WTC11 (cell line): ENCODE measurements around the gene ADAMTS9. TPM values are rescaled to one million over a fixed set of nuclear protein-coding genes. Genes with fewer than 3 reads are reported as not detected.

Experiments used
- ATAC-seq: fragments of 200-7000 bp; cut with Tn5 transposase; 2 replicates; pipeline ENCODE4 v1.10.0; 2021; ENCODE audit warnings: mild to moderate bottlenecking, moderate library complexity
- CTCF ChIA-PET: fragments of 300-600 bp; sonication (Branson Sonifier 250); formaldehyde crosslinking; loops from one replicate; lab custom pipeline; 2021; ENCODE audit warnings: antibody characterized with exemption; lab: Charles Lee
- POLR2A ChIA-PET: fragments of 350-600 bp; sonication (Branson Sonifier 250); formaldehyde crosslinking; loops from one replicate; lab custom pipeline; 2021; ENCODE audit warnings: antibody characterized with exemption; lab: Charles Lee
- DNase-seq: peaks from one replicate; pipeline ENCODE4 v3.0.0; 2021; ENCODE audit warnings: low spot score
- H3K27ac Mint-ChIP-seq: 2 replicates; pipeline ENCODE4 v1.8.0; 2021; ENCODE audit warnings: mixed read lengths
- H3K27me3 Mint-ChIP-seq: 2 replicates; pipeline ENCODE4 v1.8.0; 2021; ENCODE audit warnings: low read depth, mild to moderate bottlenecking, moderate library complexity, mixed read lengths
- H3K36me3 Mint-ChIP-seq: 2 replicates; pipeline ENCODE4 v1.8.0; 2021; ENCODE audit warnings: mixed read lengths
- H3K4me1 Mint-ChIP-seq: 2 replicates; pipeline ENCODE4 v1.8.0; 2022; ENCODE audit warnings: mixed read lengths
- H3K4me3 Mint-ChIP-seq: 2 replicates; pipeline ENCODE4 v1.8.0; 2021; ENCODE audit warnings: mild to moderate bottlenecking, moderate library complexity, mixed read lengths
- H3K9me3 Mint-ChIP-seq: 2 replicates; pipeline ENCODE4 v1.8.0; 2021; ENCODE audit warnings: mixed read lengths
- AR ChIP-seq: fragments of 250-450 bp; sonication (Bioruptor Pico); IDR thresholded peaks from 2 replicates; pipeline ENCODE4 v1.9.0; 2021; ENCODE audit warnings: mild to moderate bottlenecking
- CDX4 ChIP-seq: fragments of 250-450 bp; sonication (Bioruptor Pico); IDR thresholded peaks from 2 replicates; pipeline ENCODE4 v1.9.0; 2021; ENCODE audit warnings: moderate library complexity, mild to moderate bottlenecking, inconsistent platforms, borderline replicate concordance
- ESRRA ChIP-seq: sonication (generic); formaldehyde crosslinking; IDR thresholded peaks from 2 replicates; pipeline ENCODE4 v1.8.1; 2022; ENCODE audit warnings: mild to moderate bottlenecking, missing genetic modification reagents, borderline replicate concordance
- FOXP4 ChIP-seq: sonication (generic); formaldehyde crosslinking; IDR thresholded peaks from 2 replicates; pipeline ENCODE4 v1.8.0; 2022; ENCODE audit warnings: mild to moderate bottlenecking, missing genetic modification reagents
- GRHL2 ChIP-seq: fragments of 250-450 bp; sonication (Bioruptor Pico); IDR thresholded peaks from 2 replicates; pipeline ENCODE4 v1.8.0; 2022; ENCODE audit warnings: mild to moderate bottlenecking, moderate library complexity; ENCODE audit not compliant: insufficient replicate concordance, severe bottlenecking
- GTF2I ChIP-seq: fragments of 250-450 bp; sonication (Bioruptor Pico); conservative IDR thresholded peaks from 2 replicates; pipeline ENCODE4 v1.4.0; 2021; ENCODE audit warnings: mild to moderate bottlenecking
- HMGA2 ChIP-seq: fragments of 250-450 bp; sonication (Bioruptor Pico); IDR thresholded peaks from 2 replicates; pipeline ENCODE4 v1.4.0; 2021; ENCODE audit warnings: mild to moderate bottlenecking, moderate library complexity
- JUN ChIP-seq: sonication (generic); formaldehyde crosslinking; IDR thresholded peaks from 2 replicates; pipeline ENCODE4 v1.8.0; 2023; ENCODE audit warnings: mild to moderate bottlenecking, missing genetic modification reagents
- MXD4 ChIP-seq: fragments of 250-450 bp; sonication (Bioruptor Pico); IDR thresholded peaks from 2 replicates; pipeline ENCODE4 v1.8.0; 2021; ENCODE audit warnings: mild to moderate bottlenecking, moderate library complexity, borderline replicate concordance
- NFYB ChIP-seq: sonication (generic); formaldehyde crosslinking; conservative IDR thresholded peaks from 2 replicates; pipeline ENCODE4 v1.8.0; 2022; ENCODE audit warnings: low read depth, missing genetic modification reagents
- NR2C2 ChIP-seq: sonication (generic); formaldehyde crosslinking; IDR thresholded peaks from 2 replicates; pipeline ENCODE4 v1.8.0; 2022; ENCODE audit warnings: mild to moderate bottlenecking, missing genetic modification reagents
- RELA ChIP-seq: sonication (generic); formaldehyde crosslinking; IDR thresholded peaks from 2 replicates; pipeline ENCODE4 v1.8.1; 2022; ENCODE audit warnings: missing genetic modification reagents, mild to moderate bottlenecking, borderline replicate concordance
- RORB ChIP-seq: fragments of 250-450 bp; sonication (Bioruptor Pico); IDR thresholded peaks from 2 replicates; pipeline ENCODE4 v1.9.0; 2021; ENCODE audit warnings: mild to moderate bottlenecking
- TP53 ChIP-seq: sonication (generic); formaldehyde crosslinking; IDR thresholded peaks from 2 replicates; pipeline ENCODE4 v1.8.1; 2023; ENCODE audit warnings: mild to moderate bottlenecking, missing genetic modification reagents
- ZNF121 ChIP-seq: sonication (generic); formaldehyde crosslinking; IDR thresholded peaks from 2 replicates; pipeline ENCODE4 v1.8.0; 2023; ENCODE audit warnings: missing genetic modification reagents
- ZNF232 ChIP-seq: sonication (generic); formaldehyde crosslinking; IDR thresholded peaks from 2 replicates; pipeline ENCODE4 v1.8.0; 2022; ENCODE audit warnings: mild to moderate bottlenecking, missing genetic modification reagents
- ZNF263 ChIP-seq: sonication (generic); formaldehyde crosslinking; IDR thresholded peaks from 2 replicates; pipeline ENCODE4 v1.8.1; 2022; ENCODE audit warnings: low read depth, mild to moderate bottlenecking, moderate library complexity, missing genetic modification reagents
- total RNA-seq: library from RNA; stranded (reverse); gene quantifications from 3 replicates; pipeline ENCODE4 v1.2.3, GENCODE V29; 2021
- TF ChIP-seq, protein P1 (sequence below): sonication (generic); formaldehyde crosslinking; IDR thresholded peaks from 2 replicates; pipeline ENCODE4 v1.8.1; 2023; ENCODE audit warnings: mild to moderate bottlenecking, missing genetic modification reagents
- TF ChIP-seq, protein P2 (sequence below): sonication (generic); formaldehyde crosslinking; IDR thresholded peaks from 2 replicates; pipeline ENCODE4 v1.8.1; 2022; ENCODE audit warnings: low read depth, mild to moderate bottlenecking, moderate library complexity, missing genetic modification reagents, borderline replicate concordance

Gene ADAMTS9
- total RNA-seq, 1 experiment from 2014 or later: 3.1 TPM

GRCh38 chr3:64496786-64497490 is 190.9 kb downstream of the ADAMTS9 start:
- POLR2A ChIA-PET: no interaction called here
- ATAC-seq: no peak
- no peak for DNase-seq
- Mint-ChIP-seq H3K4me3 (no peak overlapping the region), H3K4me1 (peaks cover 12% of the 10 kb centered on the region), H3K9me3 (no peaks in the 10 kb centered on the region), H3K27me3 (peaks cover 10% of the 10 kb centered on the region), H3K36me3 (no peaks in the 10 kb centered on the region), H3K27ac (no peak overlapping the region)
- TF ChIP-seq RORB (CRISPR knock-in tag) (no peak), NFYB (CRISPR knock-in tag) (no peak), ESRRA (CRISPR knock-in tag) (no peak), CDX4 (CRISPR knock-in tag) (no peak), GTF2I (CRISPR knock-in tag) (no peak), ZNF263 (no peak), JUN (CRISPR knock-in tag) (no peak), TP53 (CRISPR knock-in tag) (no peak), FOXP4 (CRISPR knock-in tag) (no peak)
- TF ChIP-seq, protein P1, sequence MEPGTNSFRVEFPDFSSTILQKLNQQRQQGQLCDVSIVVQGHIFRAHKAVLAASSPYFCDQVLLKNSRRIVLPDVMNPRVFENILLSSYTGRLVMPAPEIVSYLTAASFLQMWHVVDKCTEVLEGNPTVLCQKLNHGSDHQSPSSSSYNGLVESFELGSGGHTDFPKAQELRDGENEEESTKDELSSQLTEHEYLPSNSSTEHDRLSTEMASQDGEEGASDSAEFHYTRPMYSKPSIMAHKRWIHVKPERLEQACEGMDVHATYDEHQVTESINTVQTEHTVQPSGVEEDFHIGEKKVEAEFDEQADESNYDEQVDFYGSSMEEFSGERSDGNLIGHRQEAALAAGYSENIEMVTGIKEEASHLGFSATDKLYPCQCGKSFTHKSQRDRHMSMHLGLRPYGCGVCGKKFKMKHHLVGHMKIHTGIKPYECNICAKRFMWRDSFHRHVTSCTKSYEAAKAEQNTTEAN (CRISPR knock-in tag): no peak
- CTCF ChIA-PET: interaction anchor here (0.7 kb wide), 1 partner anchor 1418 kb away, joined by 5 read pairs; no protein-coding TSS in a partner anchor

DNA sequence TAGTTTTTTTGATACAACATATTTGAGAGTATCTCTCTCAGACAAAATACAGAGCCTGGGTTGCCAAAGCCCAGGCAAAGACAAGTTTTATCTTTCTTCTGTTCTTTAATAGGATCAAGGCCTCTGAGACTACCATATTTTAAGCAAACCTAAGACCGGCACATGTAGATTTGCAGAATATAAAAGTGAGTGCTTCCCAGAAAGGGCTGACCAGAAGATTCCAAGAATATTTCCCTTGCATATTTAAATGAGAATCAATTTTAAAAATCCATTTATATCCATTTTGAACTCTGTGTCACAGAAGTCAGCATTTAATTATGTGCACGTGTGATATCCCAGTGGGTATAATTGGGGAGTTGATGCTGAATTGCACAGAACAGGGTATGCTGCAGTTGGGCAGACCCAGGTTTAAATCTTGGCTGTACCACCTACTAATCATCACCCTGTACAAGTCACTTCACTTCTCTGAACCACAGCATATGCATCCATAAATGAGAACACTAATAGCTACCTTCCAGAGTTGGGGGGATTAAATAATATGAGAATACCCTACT is 191.9 kb downstream of the ADAMTS9 start:
- H3K4me3 Mint-ChIP-seq: no peak overlapping the region
- ATAC-seq: no peak
- TF ChIP-seq, protein P1 (CRISPR knock-in tag): no peak
- H3K27me3 Mint-ChIP-seq: peaks cover 11% of the 10 kb centered on the region
- H3K9me3 Mint-ChIP-seq: no peaks in the 10 kb centered on the region
- POLR2A ChIA-PET: no interaction called here
- no peaks in the 10 kb centered on the region for H3K36me3 Mint-ChIP-seq
- DNase-seq: no peak
- no peak overlapping the region for H3K27ac Mint-ChIP-seq
- CTCF ChIA-PET: interaction anchor here (1.4 kb wide), 1 partner anchor 11 kb away, joined by 3 read pairs; no protein-coding TSS in a partner anchor
- H3K4me1 Mint-ChIP-seq: peaks cover 17% of the 10 kb centered on the region

- Mint-ChIP-seq H3K9me3 (no peaks in the 10 kb centered on the region), H3K4me3 (no peak overlapping the region), H3K36me3 (no peaks in the 10 kb centered on the region), H3K4me1 (peaks cover 23% of the 10 kb centered on the region), H3K27me3 (peaks cover 17% of the 10 kb centered on the region), H3K27ac (no peak overlapping the region)
- ATAC-seq (no peak), DNase-seq (no peak)
- POLR2A ChIA-PET: no interaction called here
- CTCF ChIA-PET: interaction anchor here (1.4 kb wide), 1 partner anchor 10 kb away, joined by 3 read pairs; no protein-coding TSS in a partner anchor
- no peak for TF ChIP-seq TP53 (CRISPR knock-in tag)
- no peak for TF ChIP-seq MXD4 (CRISPR knock-in tag)
- TF ChIP-seq, protein P2, sequence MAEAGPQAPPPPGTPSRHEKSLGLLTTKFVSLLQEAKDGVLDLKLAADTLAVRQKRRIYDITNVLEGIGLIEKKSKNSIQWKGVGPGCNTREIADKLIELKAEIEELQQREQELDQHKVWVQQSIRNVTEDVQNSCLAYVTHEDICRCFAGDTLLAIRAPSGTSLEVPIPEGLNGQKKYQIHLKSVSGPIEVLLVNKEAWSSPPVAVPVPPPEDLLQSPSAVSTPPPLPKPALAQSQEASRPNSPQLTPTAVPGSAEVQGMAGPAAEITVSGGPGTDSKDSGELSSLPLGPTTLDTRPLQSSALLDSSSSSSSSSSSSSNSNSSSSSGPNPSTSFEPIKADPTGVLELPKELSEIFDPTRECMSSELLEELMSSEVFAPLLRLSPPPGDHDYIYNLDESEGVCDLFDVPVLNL (CRISPR knock-in tag): no peak
- TF ChIP-seq GRHL2 (CRISPR knock-in tag): no peak
- no peak for TF ChIP-seq RELA (CRISPR knock-in tag)
- no peak for TF ChIP-seq NR2C2
- TF ChIP-seq ZNF121: no peak
- TF ChIP-seq AR: no peak
- TF ChIP-seq ZNF232: no peak
- TF ChIP-seq HMGA2 (CRISPR knock-in tag): no peak
These were observed 192.5 kb downstream of the ADAMTS9 start for GRCh38 chr3:64495121-64495780.
